ENCODE data around the gene PRPF40B.
A peak's percentile ranks its signal among the peaks of the same experiment; 100 is the strongest.

PRPF40B gene

GRCh38 chr12:49652921-49653520, 29.7 kb downstream of the PRPF40B start:
- DNase-seq (ENCODE audit: insufficient read length) (no peak), FAIRE-seq (no peak)
- no peak for TF ChIP-seq POLR2AphosphoS5 (IDR thresholded peaks at IDR 0.05; ENCODE audit: low read depth, low read length)

GRCh38 chr12:49654715-49655114, 31.4 kb downstream of the PRPF40B start:
- FAIRE-seq, result no peak
- TF ChIP-seq POLR2AphosphoS5 (IDR thresholded peaks at IDR 0.05; ENCODE audit: low read depth, low read length) (no peak), TAF1 (IDR thresholded peaks at IDR 0.05; ENCODE audit: borderline replicate concordance, low read depth, low read length) (no peak), POLR2A (IDR thresholded peaks at IDR 0.05; ENCODE audit: low read depth, low read length) (no peak)

GRCh38 chr12:49655595-49656236, 32.4 kb downstream of the PRPF40B start:
- FAIRE-seq (no peak), DNase-seq (ENCODE audit: insufficient read length) (no peak)
- TF ChIP-seq POLR2A (IDR thresholded peaks at IDR 0.05; ENCODE audit: low read depth, low read length), result no peak
- TF ChIP-seq TAF1 (IDR thresholded peaks at IDR 0.05; ENCODE audit: borderline replicate concordance, low read depth, low read length), result no peak
- TF ChIP-seq POLR2AphosphoS5 (IDR thresholded peaks at IDR 0.05; ENCODE audit: low read depth, low read length), result no peak

More at GRCh38 chr12:49654715-49655114, 31.4 kb downstream of the PRPF40B start:
- DNase-seq (ENCODE audit: insufficient read length), result no peak

GRCh38 chr12:49658276-49658675, 34.9 kb downstream of the PRPF40B start:
- no peak for FAIRE-seq
- no peak for DNase-seq (ENCODE audit: insufficient read length)
- TF ChIP-seq TAF1 (IDR thresholded peaks at IDR 0.05; ENCODE audit: borderline replicate concordance, low read depth, low read length) (no peak), POLR2AphosphoS5 (IDR thresholded peaks at IDR 0.05; ENCODE audit: low read depth, low read length) (no peak), POLR2A (IDR thresholded peaks at IDR 0.05; ENCODE audit: low read depth, low read length) (no peak)

GRCh38 chr12:49659753-49660152, 36.4 kb downstream of the PRPF40B start:
- FAIRE-seq (no peak), DNase-seq (ENCODE audit: insufficient read length) (no peak)
- no peak for TF ChIP-seq POLR2AphosphoS5 (IDR thresholded peaks at IDR 0.05; ENCODE audit: low read depth, low read length)
- TF ChIP-seq TAF1 (IDR thresholded peaks at IDR 0.05; ENCODE audit: borderline replicate concordance, low read depth, low read length), result no peak
- TF ChIP-seq POLR2A (IDR thresholded peaks at IDR 0.05; ENCODE audit: low read depth, low read length), result no peak

- TF ChIP-seq POLR2AphosphoS5 (IDR thresholded peaks at IDR 0.05; ENCODE audit: low read depth, low read length), result no peak
- TF ChIP-seq POLR2A (IDR thresholded peaks at IDR 0.05; ENCODE audit: low read depth, low read length), result no peak
- TF ChIP-seq TAF1 (IDR thresholded peaks at IDR 0.05; ENCODE audit: borderline replicate concordance, low read depth, low read length), result no peak
- FAIRE-seq (peak; percentile 38), DNase-seq (ENCODE audit: insufficient read length) (no peak)
Observed at GRCh38 chr12:49661191-49661590, 37.8 kb downstream of the PRPF40B start.

GRCh38 chr12:49661746-49662145, 38.4 kb downstream of the PRPF40B start:
- no peak for TF ChIP-seq POLR2AphosphoS5 (IDR thresholded peaks at IDR 0.05; ENCODE audit: low read depth, low read length)
- no peak for TF ChIP-seq POLR2A (IDR thresholded peaks at IDR 0.05; ENCODE audit: low read depth, low read length)
- TF ChIP-seq TAF1 (IDR thresholded peaks at IDR 0.05; ENCODE audit: borderline replicate concordance, low read depth, low read length), result no peak
- no peak for FAIRE-seq
- DNase-seq (ENCODE audit: insufficient read length), result no peak

GRCh38 chr12:49662998-49663843, 39.9 kb downstream of the PRPF40B start:
- TF ChIP-seq POLR2A (IDR thresholded peaks at IDR 0.05; ENCODE audit: low read depth, low read length), result peak; percentile 84
- TF ChIP-seq TAF1 (IDR thresholded peaks at IDR 0.05; ENCODE audit: borderline replicate concordance, low read depth, low read length), result 0 out of 2 replicates have a peak, but pooled peaks have one; percentile 16
- TF ChIP-seq POLR2AphosphoS5 (IDR thresholded peaks at IDR 0.05; ENCODE audit: low read depth, low read length), result peak; percentile 87
- DNase-seq (ENCODE audit: insufficient read length) (peak; percentile 82), FAIRE-seq (peak; percentile 94)

- DNase-seq (ENCODE audit: insufficient read length), result no peak
- FAIRE-seq, result no peak
- TF ChIP-seq POLR2AphosphoS5 (IDR thresholded peaks at IDR 0.05; ENCODE audit: low read depth, low read length), result no peak
- no peak for TF ChIP-seq TAF1 (IDR thresholded peaks at IDR 0.05; ENCODE audit: borderline replicate concordance, low read depth, low read length)
- no peak for TF ChIP-seq POLR2A (IDR thresholded peaks at IDR 0.05; ENCODE audit: low read depth, low read length)
Observed at GRCh38 chr12:49664167-49664566, 40.8 kb downstream of the PRPF40B start.

GRCh38 chr12:49664591-49665239, 41.4 kb downstream of the PRPF40B start:
- FAIRE-seq (peak; percentile 58), DNase-seq (ENCODE audit: insufficient read length) (no peak)
- TF ChIP-seq POLR2AphosphoS5 (IDR thresholded peaks at IDR 0.05; ENCODE audit: low read depth, low read length), result 0 out of 2 replicates have a peak, but pooled peaks have one; percentile 19
- no peak for TF ChIP-seq TAF1 (IDR thresholded peaks at IDR 0.05; ENCODE audit: borderline replicate concordance, low read depth, low read length)

- DNase-seq (ENCODE audit: insufficient read length) (no peak), FAIRE-seq (no peak)
- no peak for TF ChIP-seq POLR2AphosphoS5 (IDR thresholded peaks at IDR 0.05; ENCODE audit: low read depth, low read length)
- TF ChIP-seq POLR2A (IDR thresholded peaks at IDR 0.05; ENCODE audit: low read depth, low read length), result no peak
- TF ChIP-seq TAF1 (IDR thresholded peaks at IDR 0.05; ENCODE audit: borderline replicate concordance, low read depth, low read length), result no peak
Observed at GRCh38 chr12:49665384-49665783, 42.0 kb downstream of the PRPF40B start.
